HG02610 (cell line): ENCODE data around the gene RIMBP3C.
"Not testable (repeated sequence)": the region's sequence is repeated elsewhere in the genome, so short reads cannot be mapped to it uniquely, and the experiment has no call there.

Experiments used
- ATAC-seq: cut with Tn5 transposase; IDR thresholded peaks from one replicate; pipeline ENCODE4 v1.9.1; 2021; ENCODE audit warnings: mild to moderate bottlenecking, moderate library complexity; ENCODE audit not compliant: unreplicated experiment

Gene RIMBP3C

GRCh38 chr22:21551361-21551760, at the start of gene RIMBP3C:
Gene RIMBP3C (minus strand): TSS chr22:21551461. CDS start chr22:21550976, 485 bp downstream.
- not testable (repeated sequence) for ATAC-seq

DNA sequence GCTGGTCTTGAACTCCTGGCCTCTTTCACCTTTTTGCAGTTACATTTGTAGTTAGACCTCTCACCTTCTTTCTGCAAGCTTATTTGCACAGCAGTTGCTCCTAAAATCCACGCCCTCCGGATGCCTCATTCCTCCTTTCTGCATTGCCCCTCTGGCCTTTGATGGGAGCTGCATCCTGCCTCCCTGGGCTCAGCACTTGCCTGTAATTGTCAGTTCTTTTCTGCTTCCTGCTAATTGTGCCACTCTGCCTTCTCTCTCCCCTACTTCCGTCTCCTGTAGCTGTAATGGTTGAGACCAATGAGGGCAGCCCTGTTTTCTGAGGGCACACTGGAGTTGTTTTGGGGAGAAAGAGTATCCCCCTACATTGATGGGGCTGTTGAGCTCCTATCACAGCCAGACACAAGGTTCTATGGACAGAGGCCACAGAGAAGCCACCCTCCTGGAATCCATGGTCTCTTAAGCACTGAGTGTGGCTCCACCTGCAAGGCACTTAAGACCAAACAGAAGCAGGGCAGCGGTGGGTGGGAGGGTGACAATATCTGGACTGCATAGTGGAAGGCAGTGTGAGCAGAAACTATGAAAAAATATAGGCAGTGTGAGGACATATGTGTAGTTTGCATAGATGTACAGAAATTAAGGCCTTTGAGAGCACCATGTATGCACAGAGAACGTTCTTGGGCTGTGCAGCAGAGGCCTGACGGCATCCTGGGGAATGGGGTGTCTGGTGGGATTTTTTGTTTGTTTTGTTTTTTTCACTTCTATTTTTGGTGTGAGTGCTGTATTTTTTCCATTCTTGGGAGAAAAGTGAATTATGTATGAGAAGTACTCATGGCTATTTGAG, 48.0 kb upstream of the RIMBP3C start:
- ATAC-seq = no peak

DNA sequence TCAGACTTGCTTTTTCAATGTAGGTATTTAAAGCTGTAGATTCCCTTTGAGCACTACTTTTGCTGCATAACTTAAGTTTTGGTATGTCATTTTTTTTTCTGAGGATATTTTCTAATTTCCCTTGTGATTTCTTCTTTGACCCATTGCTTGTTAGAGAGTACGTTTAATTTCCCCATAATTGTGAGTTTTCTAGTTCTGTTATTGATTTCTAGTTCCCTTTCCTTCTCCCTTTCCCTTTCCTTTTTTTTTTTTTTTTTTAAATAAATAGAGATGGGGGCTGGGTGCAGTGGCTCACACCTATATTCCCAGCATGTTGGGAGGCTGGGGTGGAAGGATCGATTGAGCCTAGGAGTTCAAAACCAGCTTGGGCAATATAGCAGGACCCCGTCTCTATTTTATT, 47.0 kb upstream of the RIMBP3C start:
- ATAC-seq = no peak

DNA sequence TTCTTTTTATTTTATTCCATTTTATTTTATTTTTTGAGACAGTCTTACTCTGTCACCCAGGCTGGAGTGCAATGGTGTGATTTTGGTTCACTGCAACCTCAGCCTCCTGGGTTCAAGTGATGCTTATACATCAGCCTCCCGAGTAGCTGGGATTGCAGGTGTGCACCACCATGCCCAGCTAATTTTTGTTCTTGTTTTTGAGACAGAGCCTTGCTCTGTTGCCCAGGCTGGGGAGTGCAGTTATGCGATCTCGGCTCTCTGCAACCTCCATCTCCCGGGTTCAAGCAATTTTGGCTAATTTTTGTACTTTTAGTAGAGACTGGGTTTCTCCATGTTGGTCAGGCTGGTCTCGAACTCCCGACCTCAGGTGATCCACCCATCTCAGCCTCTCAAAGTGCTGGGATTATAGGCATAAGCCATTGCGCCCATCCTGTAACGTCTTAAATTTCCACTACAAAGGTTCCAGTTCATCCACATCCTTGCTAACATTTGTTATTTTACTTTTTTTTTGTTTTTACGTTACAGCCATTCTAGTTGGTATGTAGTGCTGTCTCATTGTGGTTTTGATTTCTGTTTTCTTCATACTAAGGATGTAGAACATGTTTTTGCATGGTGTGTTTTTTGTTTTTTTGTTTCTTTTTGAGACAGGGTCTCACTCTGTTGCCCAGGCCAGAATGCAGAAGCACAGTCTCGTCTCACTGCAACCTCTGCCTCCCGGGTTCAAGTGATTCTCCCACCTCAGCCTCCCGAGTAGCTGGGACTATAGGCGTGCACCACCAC, 45.3 kb upstream of the RIMBP3C start:
- ATAC-seq = not testable (repeated sequence)

GRCh38 chr22:21594865-21595452, 43.7 kb upstream of the RIMBP3C start:
- ATAC-seq = no peak

DNA sequence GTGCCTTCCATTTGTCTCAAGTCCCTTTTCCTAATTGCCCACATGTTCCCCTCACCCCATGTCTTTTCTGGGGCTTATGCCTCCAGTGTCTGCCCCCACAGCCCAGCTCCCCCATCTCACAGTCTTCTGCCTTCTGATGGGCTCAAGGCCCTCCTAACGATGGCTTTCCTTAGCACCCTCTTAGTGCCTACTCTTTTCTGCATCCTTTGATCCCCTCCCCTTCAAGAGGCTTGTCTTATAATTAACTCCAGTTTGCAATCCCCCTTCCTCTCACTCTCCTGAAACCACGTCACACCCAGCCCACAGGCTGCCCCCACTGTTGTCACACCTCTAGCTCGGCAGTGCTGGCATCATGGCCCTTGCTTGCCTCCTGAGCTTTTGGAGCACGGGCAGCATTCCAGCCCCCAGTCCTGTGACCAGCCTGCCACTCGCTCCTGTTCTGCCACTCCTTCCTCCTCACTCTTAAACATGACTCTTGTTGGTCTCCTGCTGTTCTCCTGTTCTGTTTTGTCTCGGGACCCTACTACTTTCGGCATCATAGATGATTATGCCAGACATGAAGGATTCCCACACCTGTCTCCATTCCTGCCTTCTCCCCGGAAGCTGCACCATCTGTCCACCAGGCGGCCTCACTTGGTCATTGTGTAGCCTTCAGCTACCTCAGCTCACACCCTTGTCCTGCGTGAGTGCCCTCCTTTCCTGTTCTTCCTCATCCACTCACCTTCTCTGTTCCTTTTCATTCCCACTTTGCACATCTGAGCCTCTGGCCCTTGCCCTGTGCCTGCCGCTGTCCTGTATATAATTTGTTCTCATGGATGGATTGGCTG, 42.4 kb upstream of the RIMBP3C start:
- ATAC-seq = no peak

GRCh38 chr22:21592422-21592821, 41.2 kb upstream of the RIMBP3C start:
- no peak for ATAC-seq

DNA sequence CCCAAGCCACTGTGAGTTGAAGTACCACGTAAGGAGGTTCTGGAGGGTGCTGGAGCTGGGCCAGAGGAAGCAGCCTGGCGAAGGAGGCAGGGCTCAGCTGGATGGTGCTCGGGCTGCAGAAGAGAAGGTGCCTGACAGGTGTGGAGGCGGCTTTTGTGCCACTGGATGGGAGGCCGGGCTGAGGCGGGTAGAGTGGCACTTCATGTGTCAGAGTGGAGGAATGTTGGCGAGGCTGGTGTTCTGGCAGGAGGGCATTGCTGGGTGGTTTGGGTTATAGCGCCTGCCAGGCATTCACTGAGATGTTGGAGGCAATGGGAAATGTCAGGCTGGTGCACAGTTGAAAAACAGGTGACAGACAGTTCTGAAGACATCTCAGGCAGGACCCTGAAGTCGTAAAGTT, 40.4 kb upstream of the RIMBP3C start:
- no peak for ATAC-seq

GRCh38 chr22:21590809-21591641, 39.8 kb upstream of the RIMBP3C start:
- ATAC-seq = no peak

DNA sequence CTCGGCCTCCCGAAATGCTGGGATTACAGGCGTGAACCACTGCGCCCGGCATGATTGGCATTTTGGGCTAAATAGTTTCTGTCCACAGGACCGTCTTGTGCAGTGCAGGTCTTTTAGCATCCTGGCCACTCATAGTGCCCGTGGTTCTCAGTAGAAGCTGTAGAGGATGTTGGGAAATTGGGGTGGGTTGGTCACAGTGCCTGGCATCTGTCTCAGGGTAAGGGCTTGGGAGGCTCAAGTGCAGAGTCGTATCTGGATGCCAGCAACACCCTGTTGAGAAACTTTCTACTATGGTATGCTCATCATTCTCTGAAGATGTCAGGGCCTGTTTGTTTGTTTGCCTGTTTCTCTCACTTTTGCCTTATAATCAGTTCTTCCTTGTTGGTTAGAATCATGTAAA, 38.1 kb upstream of the RIMBP3C start:
- ATAC-seq = no peak

GRCh38 chr22:21587803-21588611, 36.7 kb upstream of the RIMBP3C start:
- peak; percentile 88 for ATAC-seq

DNA sequence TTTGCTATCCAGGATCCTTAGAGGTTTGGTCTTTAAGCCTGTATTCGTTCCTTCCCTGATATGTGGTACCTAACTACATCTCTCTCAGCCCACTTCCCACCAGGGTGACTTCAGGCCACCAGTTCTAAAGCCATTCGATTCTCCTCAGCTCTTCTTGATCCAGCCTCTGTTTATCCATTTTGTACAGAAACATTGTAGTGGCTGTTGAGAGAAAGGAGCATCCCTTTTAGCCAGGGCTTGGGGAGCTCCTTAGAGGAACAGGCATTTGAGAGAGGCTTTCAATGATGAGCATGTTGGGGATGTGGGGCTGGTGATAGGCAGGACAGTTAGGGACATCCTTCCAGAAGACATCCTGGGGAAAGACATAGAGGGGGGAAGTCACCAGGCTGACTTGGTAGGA, 34.1 kb upstream of the RIMBP3C start:
- no peak for ATAC-seq

DNA sequence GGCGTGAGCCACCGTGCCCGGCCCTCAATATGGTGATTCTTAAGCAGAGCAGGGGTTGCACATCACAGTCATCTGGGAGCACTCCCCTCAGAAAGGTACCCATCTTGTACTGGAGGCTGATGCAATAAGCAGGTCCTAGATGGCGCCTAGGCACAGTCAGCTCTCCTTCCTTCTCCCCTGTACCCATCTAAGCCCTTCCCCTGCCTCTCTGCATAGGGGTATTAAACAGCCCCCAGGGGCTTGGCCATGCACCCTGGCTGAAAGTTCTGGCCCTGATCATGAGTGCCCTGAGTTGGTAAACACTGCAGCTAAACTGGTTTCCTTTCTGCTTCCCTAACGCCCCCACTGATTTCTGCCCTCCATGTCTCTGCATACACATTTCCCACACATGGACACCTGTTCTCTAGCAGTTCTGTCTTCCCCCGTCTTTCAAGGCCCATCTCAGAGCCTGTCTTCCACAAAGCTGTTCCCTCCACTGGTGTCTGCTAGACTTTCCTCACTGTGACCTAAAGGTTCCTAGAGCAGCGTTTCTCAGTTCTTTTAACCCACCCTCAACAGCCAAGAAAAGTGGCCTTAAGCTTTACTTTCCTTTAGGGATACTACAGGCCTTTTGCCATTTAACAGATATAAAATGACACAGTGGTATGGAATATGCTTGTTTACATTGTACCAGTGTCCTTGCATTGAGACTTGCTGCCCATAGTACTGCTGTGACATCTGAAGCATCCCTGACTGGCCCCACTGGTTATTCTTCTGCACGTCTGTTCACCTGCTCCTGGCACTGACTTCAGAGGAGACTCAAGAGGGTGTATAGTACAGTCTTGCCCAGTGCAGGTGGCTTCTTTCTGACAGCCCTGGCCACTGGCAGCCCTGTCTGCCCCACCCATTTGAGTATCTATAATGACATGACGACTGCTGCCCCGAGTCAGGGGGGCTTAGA, 31.8 kb upstream of the RIMBP3C start:
- no peak for ATAC-seq

DNA sequence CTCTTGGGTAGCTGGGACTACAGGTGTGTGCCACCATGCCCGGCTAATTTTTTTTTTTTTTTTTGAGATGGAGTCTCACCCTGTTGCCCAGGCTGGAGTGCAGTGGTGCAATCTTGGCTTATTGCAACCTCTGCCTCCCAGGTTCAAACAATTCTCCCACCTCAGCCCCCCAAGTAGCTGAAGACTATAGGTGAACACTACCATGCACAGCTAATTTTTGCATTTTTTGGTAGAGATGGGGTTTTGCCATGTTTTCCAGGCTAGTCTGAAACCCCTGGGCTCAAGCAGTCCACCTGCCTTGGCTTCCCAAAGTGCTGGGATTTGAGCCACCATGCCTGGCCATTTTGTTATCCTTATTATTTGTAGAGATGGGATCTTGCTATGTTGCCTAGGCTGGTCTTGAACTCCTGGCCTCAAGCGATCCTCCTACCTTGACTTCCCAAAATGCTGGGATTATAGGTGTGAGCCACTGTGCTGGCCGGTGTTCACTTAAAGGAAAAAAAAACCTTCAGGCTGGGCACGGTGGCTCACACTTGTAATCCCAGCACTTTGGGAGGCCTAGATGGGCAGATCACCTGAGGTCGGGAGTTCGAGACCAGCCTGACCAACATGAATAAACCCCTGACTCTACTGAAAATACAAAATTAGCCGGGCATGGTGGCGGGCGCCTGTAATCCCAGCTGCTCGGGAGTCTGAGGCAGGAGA, 29.9 kb upstream of the RIMBP3C start:
- ATAC-seq = not testable (repeated sequence)

- ATAC-seq = not testable (repeated sequence)
Observed at GRCh38 chr22:21580623-21581007, 29.4 kb upstream of the RIMBP3C start.

GRCh38 chr22:21579474-21579851, 28.2 kb upstream of the RIMBP3C start:
- ATAC-seq = no peak

DNA sequence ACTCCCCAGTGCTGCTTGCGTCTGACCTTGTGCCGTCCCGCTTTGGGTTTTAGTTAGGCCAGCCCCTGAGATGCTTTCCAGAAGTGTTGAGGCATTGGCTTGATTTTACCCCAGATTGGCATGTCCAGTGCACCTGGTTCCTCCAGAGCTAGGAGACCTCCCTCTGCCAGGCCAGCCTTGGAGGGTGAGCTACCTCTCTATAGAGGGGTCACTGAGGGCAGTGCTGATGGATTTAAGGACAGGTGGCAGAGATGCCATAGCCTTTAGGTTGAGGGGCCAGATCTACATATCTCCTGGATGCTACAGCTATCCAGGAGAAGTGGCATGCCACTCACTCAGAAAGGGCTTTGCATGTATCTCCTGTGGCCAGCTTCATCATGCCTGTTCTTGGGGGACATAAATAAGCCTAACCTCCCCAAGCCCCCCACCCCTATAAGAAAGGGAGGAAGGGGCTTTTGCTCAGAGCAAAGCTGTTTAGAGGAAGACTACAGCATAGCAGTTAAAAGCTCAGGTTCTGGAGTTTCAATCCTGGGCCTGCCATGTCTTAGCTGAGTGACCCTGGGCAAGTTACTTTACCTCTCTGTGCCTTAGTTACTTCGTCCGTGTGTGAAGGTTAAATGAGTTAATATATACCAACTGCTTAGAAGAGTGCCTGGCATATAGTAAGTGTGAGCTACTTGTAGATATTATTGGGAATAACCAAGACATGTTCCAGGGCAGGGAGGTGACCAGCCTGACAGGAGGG, 22.7 kb upstream of the RIMBP3C start:
- no peak for ATAC-seq
